ENCODE measurements around the gene DNASE1L3.

DNA sequence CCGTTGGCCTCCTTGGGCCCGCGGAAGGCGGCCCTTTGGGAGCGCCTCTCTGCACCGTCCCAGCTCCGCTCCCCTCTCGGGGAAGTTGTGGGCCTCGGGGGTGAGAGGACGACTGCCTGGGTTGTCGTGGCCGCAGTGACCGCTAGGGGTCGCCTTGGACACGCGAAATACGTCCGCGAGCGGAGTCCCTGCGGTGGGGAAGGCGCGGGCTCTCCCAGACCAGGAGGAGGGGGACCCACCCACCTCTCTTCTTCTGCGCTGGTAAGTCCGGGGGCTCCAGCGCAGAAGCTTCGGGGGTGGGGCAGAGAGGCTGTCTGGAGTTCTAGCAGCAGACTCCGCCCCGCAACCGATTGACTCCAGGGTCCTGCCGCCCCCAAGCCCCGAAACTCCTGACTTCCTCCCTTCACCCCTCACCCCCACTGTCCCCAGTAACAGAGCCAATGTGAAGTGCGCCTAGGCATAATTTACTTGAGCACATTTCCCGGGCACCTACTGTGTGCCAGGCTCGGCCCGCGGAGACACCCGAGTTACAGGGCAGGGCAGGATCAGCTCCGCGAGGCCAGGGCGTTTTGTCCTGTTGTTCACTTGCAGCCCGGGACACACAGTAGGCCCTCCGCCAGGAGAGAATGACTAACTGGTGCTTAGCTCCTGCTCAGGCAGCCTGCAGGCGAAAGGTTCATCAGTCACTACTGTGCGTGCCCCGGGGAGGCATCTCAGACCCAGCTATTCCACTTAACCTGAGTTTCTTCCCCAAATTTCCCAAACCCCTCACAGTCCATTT is 32.8 kb downstream of the DNASE1L3 start:
- no peak for TF ChIP-seq EZH2 (IDR thresholded peaks at IDR 0.05; ENCODE audit: borderline replicate concordance)
- TF ChIP-seq, protein P1, sequence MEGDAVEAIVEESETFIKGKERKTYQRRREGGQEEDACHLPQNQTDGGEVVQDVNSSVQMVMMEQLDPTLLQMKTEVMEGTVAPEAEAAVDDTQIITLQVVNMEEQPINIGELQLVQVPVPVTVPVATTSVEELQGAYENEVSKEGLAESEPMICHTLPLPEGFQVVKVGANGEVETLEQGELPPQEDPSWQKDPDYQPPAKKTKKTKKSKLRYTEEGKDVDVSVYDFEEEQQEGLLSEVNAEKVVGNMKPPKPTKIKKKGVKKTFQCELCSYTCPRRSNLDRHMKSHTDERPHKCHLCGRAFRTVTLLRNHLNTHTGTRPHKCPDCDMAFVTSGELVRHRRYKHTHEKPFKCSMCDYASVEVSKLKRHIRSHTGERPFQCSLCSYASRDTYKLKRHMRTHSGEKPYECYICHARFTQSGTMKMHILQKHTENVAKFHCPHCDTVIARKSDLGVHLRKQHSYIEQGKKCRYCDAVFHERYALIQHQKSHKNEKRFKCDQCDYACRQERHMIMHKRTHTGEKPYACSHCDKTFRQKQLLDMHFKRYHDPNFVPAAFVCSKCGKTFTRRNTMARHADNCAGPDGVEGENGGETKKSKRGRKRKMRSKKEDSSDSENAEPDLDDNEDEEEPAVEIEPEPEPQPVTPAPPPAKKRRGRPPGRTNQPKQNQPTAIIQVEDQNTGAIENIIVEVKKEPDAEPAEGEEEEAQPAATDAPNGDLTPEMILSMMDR (IDR thresholded peaks at IDR 0.05; ENCODE audit: poor library complexity) = peak; percentile 97
